Sigmoid colon (tissue), 7 donors: ENCODE data around the gene COL4A6. TPM values are rescaled to one million over a fixed set of nuclear protein-coding genes. Genes with fewer than 3 reads are reported as not detected.

Source experiments
- DNase-seq: peaks from one replicate; pipeline ENCODE4 v3.0.0-alpha.2; 2019
- H3K27ac ChIP-seq, 4 donors: fragments of 200-600 bp; sonication (generic); one replicate each; pipeline ENCODE4 v1.5.1; 2016 to 2019; ENCODE audit warnings: mild to moderate bottlenecking in 1 of 4
- H3K27me3 ChIP-seq, 3 donors: fragments of 200-600 bp; sonication (generic); one replicate each; pipeline ENCODE4 v1.5.1; 2019; ENCODE audit warnings: mild to moderate bottlenecking in 1 of 3
- H3K36me3 ChIP-seq, 4 donors: fragments of 200-600 bp; sonication (generic); one replicate each; pipeline ENCODE4 v1.5.1; 2016 to 2019
- H3K4me1 ChIP-seq, 4 donors: fragments of 200-600 bp; sonication (generic); one replicate each; pipeline ENCODE4 v1.5.1; 2017 to 2019
- H3K4me3 ChIP-seq, 4 donors: fragments of 200-600 bp; sonication (generic); one replicate each; pipeline ENCODE4 v1.5.1; 2017 to 2019; ENCODE audit warnings: mild to moderate bottlenecking in 2 of 4, moderate library complexity in 1 of 4
- H3K9me3 ChIP-seq, 4 donors: fragments of 200-600 bp in 3 of 4; sonication (generic) in 3 of 4; one replicate each; pipeline versions ENCODE4 v1.5.1 to v1.6.1; 2013 to 2019
- EP300 ChIP-seq, 4 donors: sonication (generic); formaldehyde crosslinking; IDR thresholded peaks; one replicate each; pipeline ENCODE4 v1.6.1; 2017; ENCODE audit warnings: antibody characterized with exemption in 4 of 4
- POLR2A ChIP-seq, 2 donors: fragments of 450-650 bp; IDR thresholded peaks; one replicate each; pipeline ENCODE4 v1.6.1; 2016; ENCODE audit warnings: antibody characterized with exemption in 2 of 2, mild to moderate bottlenecking in 2 of 2, moderate library complexity in 2 of 2
- POLR2AphosphoS5 ChIP-seq, 4 donors: sonication (generic); formaldehyde crosslinking; IDR thresholded peaks; one replicate each; pipeline ENCODE4 v1.6.1; 2017; ENCODE audit warnings: antibody characterized with exemption in 4 of 4
- WGBS, 2 donors: extraction: QIAGEN DNeasy Blood & Tissue Kit; methylation state at CpG; one replicate each; pipeline ENCODE4 v1.1.7; 2013; 5-methylcytosine and 5-hydroxymethylcytosine counted together
- intact Hi-C: fragments of 100-400 bp; cut with DNase I; formaldehyde crosslinking; loops from one replicate; pipeline ENCODE4 v1.15.1; 2023
- polyA plus RNA-seq, 3 donors: library from polyadenylated mRNA; stranded (reverse); fragments of 200-250 nt; gene quantifications; one replicate each; pipeline ENCODE4 v1.2.3, GENCODE V29; 2013
- total RNA-seq, 4 donors: library from RNA; depleted of rRNA; stranded (reverse); fragments of >200 nt; gene quantifications; one replicate each; pipeline ENCODE4 v1.1.0, GENCODE V29; 2016
- TF ChIP-seq, protein P1 (sequence below), 4 experiments: fragments of 450-650 bp in 3 of 4; fragments of 200-600 bp in 1 of 4; IDR thresholded peaks; one replicate each; pipeline ENCODE4 v1.5.1; 2016 to 2019; ENCODE audit warnings: antibody characterized with exemption in 4 of 4, mild to moderate bottlenecking in 3 of 4, moderate library complexity in 2 of 4
- donor health status: healthy with polysubstance abuse.
- donor health status: Bipolar disorder and iron deficiency.
- donor health status: healthy.

Gene COL4A6
- total and polyA plus RNA-seq, 7 donors: 0.16 to 3.0 (median 0.36) TPM

DNA sequence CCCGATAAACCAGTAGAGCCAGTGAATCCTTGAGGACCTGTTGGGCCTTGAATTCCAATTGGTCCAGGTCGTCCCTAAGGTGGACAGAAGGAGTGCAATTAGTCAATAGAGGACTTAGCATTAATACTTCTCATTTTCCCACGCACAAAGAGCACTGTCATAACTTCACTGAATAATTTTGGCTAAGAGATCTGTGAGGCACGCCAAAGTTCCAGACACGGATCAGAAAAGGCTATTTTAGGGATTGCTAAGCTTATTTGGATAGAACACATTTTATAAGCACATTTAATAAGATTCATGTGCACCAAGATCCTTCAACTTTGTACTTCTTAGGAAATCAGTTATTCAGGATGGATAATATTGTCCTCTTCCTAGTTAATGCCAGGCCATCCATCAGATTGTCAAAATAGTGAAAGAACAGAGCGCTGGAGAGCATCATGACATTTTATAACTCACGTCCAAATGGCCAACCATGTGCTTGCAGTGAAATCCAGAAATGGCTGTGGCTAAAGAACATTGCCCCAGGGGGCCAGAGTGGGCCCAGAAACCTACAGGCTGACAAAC is 216.8 kb downstream of the COL4A6 start:
- H3K4me3 ChIP-seq: no peak overlapping the region
- H3K27me3 ChIP-seq: no peaks in the 10 kb centered on the region
- H3K9me3 ChIP-seq: no peaks in the 10 kb centered on the region
- H3K36me3 ChIP-seq: no peaks in the 10 kb centered on the region
- no peaks in the 10 kb centered on the region for H3K4me1 ChIP-seq
- no peak for DNase-seq
- no peak for TF ChIP-seq POLR2A (IDR thresholded peaks at IDR 0.05)
- peak in 3 of 4 donors; percentile 45 to 68 (median 53) for TF ChIP-seq POLR2AphosphoS5 (IDR thresholded peaks at IDR 0.05)
- TF ChIP-seq, protein P1, sequence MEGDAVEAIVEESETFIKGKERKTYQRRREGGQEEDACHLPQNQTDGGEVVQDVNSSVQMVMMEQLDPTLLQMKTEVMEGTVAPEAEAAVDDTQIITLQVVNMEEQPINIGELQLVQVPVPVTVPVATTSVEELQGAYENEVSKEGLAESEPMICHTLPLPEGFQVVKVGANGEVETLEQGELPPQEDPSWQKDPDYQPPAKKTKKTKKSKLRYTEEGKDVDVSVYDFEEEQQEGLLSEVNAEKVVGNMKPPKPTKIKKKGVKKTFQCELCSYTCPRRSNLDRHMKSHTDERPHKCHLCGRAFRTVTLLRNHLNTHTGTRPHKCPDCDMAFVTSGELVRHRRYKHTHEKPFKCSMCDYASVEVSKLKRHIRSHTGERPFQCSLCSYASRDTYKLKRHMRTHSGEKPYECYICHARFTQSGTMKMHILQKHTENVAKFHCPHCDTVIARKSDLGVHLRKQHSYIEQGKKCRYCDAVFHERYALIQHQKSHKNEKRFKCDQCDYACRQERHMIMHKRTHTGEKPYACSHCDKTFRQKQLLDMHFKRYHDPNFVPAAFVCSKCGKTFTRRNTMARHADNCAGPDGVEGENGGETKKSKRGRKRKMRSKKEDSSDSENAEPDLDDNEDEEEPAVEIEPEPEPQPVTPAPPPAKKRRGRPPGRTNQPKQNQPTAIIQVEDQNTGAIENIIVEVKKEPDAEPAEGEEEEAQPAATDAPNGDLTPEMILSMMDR (IDR thresholded peaks at IDR 0.05): no peak
- no peak for TF ChIP-seq EP300 (IDR thresholded peaks at IDR 0.05)
- intact Hi-C loops: no loop called here
- 77 to 82% methylated on average over 7 of the region's 7 CpGs for WGBS, 2 donors
- H3K27ac ChIP-seq: peak overlapping the region in 1 of 4 donors; percentile 69

DNA sequence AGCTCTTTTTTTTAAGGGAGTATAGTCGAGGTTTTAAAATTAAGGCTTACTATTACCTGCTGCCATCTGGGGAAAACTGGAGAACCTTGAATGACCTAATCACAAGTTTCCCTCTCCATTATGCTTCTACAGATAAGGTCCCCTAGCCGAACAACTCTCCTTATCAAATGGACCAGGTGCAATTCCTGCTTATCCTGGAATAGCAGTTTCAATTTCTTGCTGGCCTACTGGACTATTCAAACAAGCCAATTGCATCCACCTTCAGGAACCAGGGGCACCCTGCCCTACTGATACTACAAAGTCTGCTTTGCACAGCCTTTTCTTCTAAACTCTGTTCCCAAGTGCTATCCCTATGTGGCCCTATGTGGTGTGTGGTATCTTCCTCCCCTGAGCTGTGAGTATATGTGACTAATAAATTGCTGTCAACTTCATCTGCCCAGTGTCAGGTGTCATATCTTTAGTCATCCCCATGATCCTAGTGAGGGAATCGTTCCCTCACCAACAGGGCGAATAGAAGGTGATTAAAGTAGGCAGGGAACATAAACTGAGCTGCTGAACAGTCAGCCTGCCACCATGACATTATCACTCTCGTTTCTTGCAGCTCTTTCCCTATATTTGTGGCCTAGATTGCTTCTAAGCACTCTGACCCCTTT is 218.1 kb downstream of the COL4A6 start:
- peak overlapping the region in 1 of 4 donors; percentile 69 for H3K27ac ChIP-seq
- TF ChIP-seq, protein P1 (IDR thresholded peaks at IDR 0.05): no peak
- TF ChIP-seq POLR2AphosphoS5 (IDR thresholded peaks at IDR 0.05) (no peak), EP300 (IDR thresholded peaks at IDR 0.05) (no peak), POLR2A (IDR thresholded peaks at IDR 0.05) (no peak)
- no peak for DNase-seq
- no peaks in the 10 kb centered on the region for H3K27me3 ChIP-seq
- no peak overlapping the region for H3K4me3 ChIP-seq
- intact Hi-C loops: no loop called here
- H3K9me3 ChIP-seq: no peaks in the 10 kb centered on the region
- WGBS, 2 donors: 76 to 85% methylated on average over 5 of the region's 5 CpGs
- no peaks in the 10 kb centered on the region for H3K36me3 ChIP-seq
- no peaks in the 10 kb centered on the region for H3K4me1 ChIP-seq

DNA sequence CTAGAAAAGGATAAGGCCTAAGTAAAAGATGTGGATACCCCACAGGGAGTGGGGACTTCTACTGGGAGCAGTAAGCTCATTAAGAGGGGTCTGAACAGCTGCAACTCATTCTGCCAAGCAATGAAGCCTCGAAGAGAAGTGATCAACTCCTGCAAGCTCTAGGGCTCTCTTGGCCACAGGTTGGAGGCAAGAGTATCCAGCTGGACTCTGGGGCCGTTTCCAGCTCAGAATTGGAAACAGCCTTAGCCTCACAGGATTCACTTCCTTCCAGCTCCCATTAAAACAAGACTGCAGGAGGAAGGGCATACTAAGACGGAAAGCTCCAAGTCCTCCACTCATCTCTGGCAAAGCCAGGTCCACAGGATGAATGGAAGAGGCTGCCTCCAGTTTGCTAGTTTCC is 220.3 kb downstream of the COL4A6 start:
- no peak for TF ChIP-seq POLR2AphosphoS5 (IDR thresholded peaks at IDR 0.05)
- TF ChIP-seq EP300 (IDR thresholded peaks at IDR 0.05): no peak
- TF ChIP-seq POLR2A (IDR thresholded peaks at IDR 0.05): no peak
- TF ChIP-seq, protein P1 (IDR thresholded peaks at IDR 0.05): no peak
- no peak overlapping the region for H3K4me3 ChIP-seq
- no peak for DNase-seq

DNA sequence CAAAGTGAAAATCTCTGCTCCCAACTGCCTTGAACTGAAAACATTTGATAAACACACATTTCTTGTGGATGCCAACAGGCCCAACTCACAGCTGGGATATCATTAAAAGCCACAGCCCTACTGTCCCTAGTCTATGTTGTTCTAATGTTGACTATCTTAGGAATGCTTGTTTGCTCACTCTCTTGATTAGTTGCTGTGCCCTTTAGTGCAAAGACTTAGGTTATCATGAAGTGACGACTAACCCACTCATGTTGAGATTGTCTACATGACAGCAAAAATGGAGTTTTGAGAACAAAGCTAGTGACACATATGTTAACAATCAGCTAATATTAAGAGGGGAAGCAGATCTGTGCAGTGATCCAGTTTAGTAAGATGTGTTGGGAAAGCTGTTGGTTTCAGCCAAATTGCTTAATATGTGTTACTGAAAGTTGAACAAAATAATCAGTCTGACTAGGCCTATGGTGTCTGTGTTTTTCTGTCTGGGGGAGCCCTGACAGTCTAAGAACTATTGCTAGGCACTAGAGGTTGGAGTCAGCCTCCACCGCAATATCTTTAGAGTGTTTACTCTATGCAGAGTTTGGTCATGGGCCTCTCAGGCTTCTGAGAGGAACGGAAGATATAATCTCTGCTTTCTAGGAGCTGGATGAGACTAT is 221.2 kb downstream of the COL4A6 start:
- Histone ChIP-seq H3K36me3 (no peaks in the 10 kb centered on the region), H3K9me3 (no peaks in the 10 kb centered on the region), H3K4me1 (no peaks in the 10 kb centered on the region), H3K27ac (peak overlapping the region in 1 of 4 donors; percentile 47), H3K4me3 (no peak overlapping the region), H3K27me3 (no peaks in the 10 kb centered on the region)
- 80 to 85% methylated on average over 3 of the region's 3 CpGs for WGBS, 2 donors
- no peak for DNase-seq
- intact Hi-C loops: no loop called here
- TF ChIP-seq, protein P1 (IDR thresholded peaks at IDR 0.05): no peak
- TF ChIP-seq POLR2AphosphoS5 (IDR thresholded peaks at IDR 0.05): peak in 1 of 4 donors; percentile 37

More for the DNA sequence above, 220.3 kb downstream of the COL4A6 start:
- H3K27me3 ChIP-seq: no peaks in the 10 kb centered on the region
- H3K9me3 ChIP-seq: no peaks in the 10 kb centered on the region
- H3K27ac ChIP-seq: peak overlapping the region in 1 of 4 donors; percentile 47
- 67 to 78% methylated on average over 3 of the region's 3 CpGs for WGBS, 2 donors
- intact Hi-C loops: no loop called here
- H3K36me3 ChIP-seq: no peaks in the 10 kb centered on the region
- no peaks in the 10 kb centered on the region for H3K4me1 ChIP-seq
